Breast epithelium (tissue), 4 donors: ENCODE results near the gene MAP6D1. TPM values are rescaled to one million over a fixed set of nuclear protein-coding genes. Genes with fewer than 3 reads are reported as not detected.

ENCODE experiments used
- DNase-seq, 2 donors: peaks; one replicate each; pipeline ENCODE4 v3.0.0-alpha.2; 2019; ENCODE audit warnings: low spot score in 2 of 2
- H3K27ac ChIP-seq, 2 donors: fragments of 200-600 bp; sonication (generic) in 1 of 2; one replicate each; pipeline ENCODE4 v1.5.1; 2016 to 2019; ENCODE audit warnings: mild to moderate bottlenecking in 1 of 2
- H3K27me3 ChIP-seq, 2 donors: fragments of 200-600 bp; sonication (generic) in 1 of 2; one replicate each; pipeline versions ENCODE4 v1.5.1 to v1.6.0; 2017 to 2019; ENCODE audit warnings: control low read depth in 1 of 2, mild to moderate bottlenecking in 1 of 2
- H3K36me3 ChIP-seq: fragments of 200-600 bp; one replicate; pipeline ENCODE4 v1.5.1; 2019
- H3K4me1 ChIP-seq, 2 donors: fragments of 200-600 bp; sonication (generic); one replicate each; pipeline ENCODE4 v1.5.1; 2016 to 2019; ENCODE audit warnings: control low read depth in 1 of 2
- H3K4me3 ChIP-seq, 3 donors: fragments of 200-600 bp; sonication (generic); 1 replicate in 2 of 3; 2 replicates in 1 of 3; pipeline ENCODE4 v1.5.1; 2016 to 2019; ENCODE audit warnings: mild to moderate bottlenecking in 3 of 3, moderate library complexity in 2 of 3
- H3K9me3 ChIP-seq, 2 donors: fragments of 200-600 bp; sonication (generic) in 1 of 2; one replicate each; pipeline ENCODE4 v1.5.1; 2016 to 2019; ENCODE audit warnings: control low read depth in 1 of 2
- POLR2A ChIP-seq: fragments of 450-650 bp; IDR thresholded peaks from one replicate; pipeline ENCODE4 v1.6.1; 2016; ENCODE audit warnings: antibody characterized with exemption, mild to moderate bottlenecking, moderate library complexity
- POLR2AphosphoS5 ChIP-seq, 3 donors: sonication (generic); formaldehyde crosslinking; IDR thresholded peaks; one replicate each; pipeline ENCODE4 v1.6.1; 2017; ENCODE audit warnings: antibody characterized with exemption in 3 of 3
- intact Hi-C: fragments of 100-400 bp; cut with DNase I; formaldehyde crosslinking; loops from one replicate; pipeline ENCODE4 v1.15.1; 2023; ENCODE audit warnings: low total_unique reads
- total RNA-seq, 3 donors: library from RNA; depleted of rRNA; stranded (reverse); fragments of >200 nt; gene quantifications; one replicate each; pipeline ENCODE4 v1.1.0, GENCODE V29; 2016
- TF ChIP-seq, protein P1 (sequence below), 3 donors: fragments of 450-650 bp; IDR thresholded peaks; one replicate each; pipeline ENCODE4 v1.5.1; 2016 to 2017; ENCODE audit warnings: antibody characterized with exemption in 3 of 3, mild to moderate bottlenecking in 3 of 3, moderate library complexity in 3 of 3

The MAP6D1 gene
- total RNA-seq, 3 donors from 2014 or later, result 0.33 to 2.1 (median 1.8) TPM

DNA sequence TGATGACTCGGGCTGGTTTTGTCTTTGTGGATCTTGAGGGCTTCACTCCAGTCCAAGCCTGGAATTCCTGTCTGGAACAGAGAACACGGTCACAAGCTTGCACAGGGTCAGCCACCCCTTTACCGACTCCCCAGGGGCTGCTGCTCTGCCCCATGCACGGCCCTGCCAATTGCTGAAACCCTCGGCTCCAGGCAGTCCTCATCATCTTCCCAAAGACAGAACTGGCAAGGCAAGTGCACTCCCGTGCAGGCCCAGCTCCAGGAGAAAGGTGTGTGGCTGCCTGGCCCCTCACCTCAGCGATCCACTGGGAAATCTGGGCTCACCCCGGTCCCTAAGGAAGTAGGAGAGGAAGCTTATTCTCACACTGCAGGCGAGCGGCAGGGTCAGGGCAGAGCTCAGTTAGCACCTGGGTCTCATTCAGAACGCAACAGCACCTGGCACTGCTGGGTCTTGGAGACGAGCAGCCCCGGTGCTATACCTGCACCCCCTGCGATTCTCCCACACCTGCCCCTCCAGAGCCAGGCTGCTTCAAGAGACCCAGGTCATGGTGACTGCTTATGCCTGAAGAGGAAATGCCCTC, 7.2 kb downstream of the MAP6D1 start:
- Histone ChIP-seq H3K4me3 (no peak overlapping the region), H3K27ac (no peak overlapping the region), H3K4me1 (no peaks in the 10 kb centered on the region), H3K9me3 (no peaks in the 10 kb centered on the region), H3K27me3 (no peaks in the 10 kb centered on the region), H3K36me3 (no peaks in the 10 kb centered on the region)
- TF ChIP-seq, protein P1, sequence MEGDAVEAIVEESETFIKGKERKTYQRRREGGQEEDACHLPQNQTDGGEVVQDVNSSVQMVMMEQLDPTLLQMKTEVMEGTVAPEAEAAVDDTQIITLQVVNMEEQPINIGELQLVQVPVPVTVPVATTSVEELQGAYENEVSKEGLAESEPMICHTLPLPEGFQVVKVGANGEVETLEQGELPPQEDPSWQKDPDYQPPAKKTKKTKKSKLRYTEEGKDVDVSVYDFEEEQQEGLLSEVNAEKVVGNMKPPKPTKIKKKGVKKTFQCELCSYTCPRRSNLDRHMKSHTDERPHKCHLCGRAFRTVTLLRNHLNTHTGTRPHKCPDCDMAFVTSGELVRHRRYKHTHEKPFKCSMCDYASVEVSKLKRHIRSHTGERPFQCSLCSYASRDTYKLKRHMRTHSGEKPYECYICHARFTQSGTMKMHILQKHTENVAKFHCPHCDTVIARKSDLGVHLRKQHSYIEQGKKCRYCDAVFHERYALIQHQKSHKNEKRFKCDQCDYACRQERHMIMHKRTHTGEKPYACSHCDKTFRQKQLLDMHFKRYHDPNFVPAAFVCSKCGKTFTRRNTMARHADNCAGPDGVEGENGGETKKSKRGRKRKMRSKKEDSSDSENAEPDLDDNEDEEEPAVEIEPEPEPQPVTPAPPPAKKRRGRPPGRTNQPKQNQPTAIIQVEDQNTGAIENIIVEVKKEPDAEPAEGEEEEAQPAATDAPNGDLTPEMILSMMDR (IDR thresholded peaks at IDR 0.05), result no peak
- TF ChIP-seq POLR2AphosphoS5 (IDR thresholded peaks at IDR 0.05) (no peak), POLR2A (no peak)
- intact Hi-C loops, result no loop called here
- no peak for DNase-seq

DNA sequence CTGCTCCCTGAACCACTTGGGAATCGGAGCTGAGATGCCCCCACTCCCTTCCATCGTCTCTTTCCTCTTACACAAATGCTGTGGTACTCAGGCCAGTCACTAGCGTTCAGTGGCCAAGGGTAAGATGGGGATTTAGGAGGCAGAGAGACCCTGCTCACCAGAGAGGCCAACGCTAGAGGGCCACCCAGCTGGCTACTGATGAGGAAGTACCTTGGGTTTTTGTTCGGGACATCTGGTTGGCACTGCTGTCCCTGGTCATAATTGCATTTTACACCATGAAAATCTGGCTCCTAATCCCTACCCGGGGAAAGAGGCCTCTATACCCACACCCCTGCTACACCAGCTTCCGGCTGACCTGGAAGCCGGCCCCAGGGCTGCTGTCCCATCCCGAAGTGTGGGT, 7.7 kb downstream of the MAP6D1 start:
- no peaks in the 10 kb centered on the region for H3K27me3 ChIP-seq
- no peak for DNase-seq
- no peak overlapping the region for H3K27ac ChIP-seq
- H3K36me3 ChIP-seq, result no peaks in the 10 kb centered on the region
- TF ChIP-seq, protein P1 (IDR thresholded peaks at IDR 0.05), result no peak
- TF ChIP-seq POLR2AphosphoS5 (IDR thresholded peaks at IDR 0.05), result no peak
- TF ChIP-seq POLR2A, result no peak
- no peak overlapping the region for H3K4me3 ChIP-seq
- H3K4me1 ChIP-seq, result no peaks in the 10 kb centered on the region
- H3K9me3 ChIP-seq, result no peaks in the 10 kb centered on the region
- intact Hi-C loops, result no loop called here

DNA sequence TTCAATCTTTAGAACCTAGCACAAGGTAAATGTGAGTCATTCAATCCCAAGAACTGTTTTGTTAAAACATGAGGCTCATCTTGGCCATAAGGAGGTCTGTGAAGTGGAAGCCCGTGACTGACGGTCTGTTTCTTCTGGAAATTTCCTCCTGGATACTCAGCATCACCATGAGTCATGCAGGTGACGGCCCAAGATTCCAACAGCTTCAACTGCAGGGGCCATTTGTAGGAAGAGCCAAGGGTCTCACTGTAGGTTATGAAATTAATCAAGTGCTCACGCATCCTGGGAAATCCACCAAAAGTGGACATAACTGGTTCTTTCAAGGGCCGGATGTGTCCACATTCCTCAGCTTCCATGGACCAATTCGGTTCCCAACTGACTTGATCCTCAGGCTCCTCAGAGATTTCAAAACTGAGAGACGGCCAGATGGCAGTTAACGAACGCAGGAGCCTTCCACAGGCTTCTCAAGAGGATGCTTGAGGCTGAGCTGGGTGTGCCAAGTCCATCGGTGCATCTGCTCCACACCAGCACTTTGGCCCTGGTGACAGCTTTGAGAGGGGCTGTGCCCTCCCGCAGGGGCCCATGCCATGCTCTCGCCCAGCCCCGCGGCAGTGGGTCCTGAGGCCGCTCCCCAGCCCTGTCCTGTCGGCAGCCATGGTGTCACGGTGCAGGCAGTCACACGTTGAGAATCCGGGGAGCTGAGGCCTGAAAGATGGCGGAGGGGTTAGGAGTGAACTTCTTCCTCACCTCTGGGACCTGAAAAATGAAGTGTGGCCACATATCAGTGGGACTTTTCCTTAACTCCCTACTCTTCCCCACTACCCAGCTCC, 8.5 kb downstream of the MAP6D1 start:
- no peaks in the 10 kb centered on the region for H3K27me3 ChIP-seq
- intact Hi-C loops, result no loop called here
- no peak for DNase-seq
- TF ChIP-seq POLR2AphosphoS5 (IDR thresholded peaks at IDR 0.05) (no peak), POLR2A (no peak)
- TF ChIP-seq, protein P1 (IDR thresholded peaks at IDR 0.05), result no peak
- H3K36me3 ChIP-seq, result no peaks in the 10 kb centered on the region
- no peaks in the 10 kb centered on the region for H3K9me3 ChIP-seq
- no peak overlapping the region for H3K4me3 ChIP-seq
- no peaks in the 10 kb centered on the region for H3K4me1 ChIP-seq
- H3K27ac ChIP-seq, result no peak overlapping the region

DNA sequence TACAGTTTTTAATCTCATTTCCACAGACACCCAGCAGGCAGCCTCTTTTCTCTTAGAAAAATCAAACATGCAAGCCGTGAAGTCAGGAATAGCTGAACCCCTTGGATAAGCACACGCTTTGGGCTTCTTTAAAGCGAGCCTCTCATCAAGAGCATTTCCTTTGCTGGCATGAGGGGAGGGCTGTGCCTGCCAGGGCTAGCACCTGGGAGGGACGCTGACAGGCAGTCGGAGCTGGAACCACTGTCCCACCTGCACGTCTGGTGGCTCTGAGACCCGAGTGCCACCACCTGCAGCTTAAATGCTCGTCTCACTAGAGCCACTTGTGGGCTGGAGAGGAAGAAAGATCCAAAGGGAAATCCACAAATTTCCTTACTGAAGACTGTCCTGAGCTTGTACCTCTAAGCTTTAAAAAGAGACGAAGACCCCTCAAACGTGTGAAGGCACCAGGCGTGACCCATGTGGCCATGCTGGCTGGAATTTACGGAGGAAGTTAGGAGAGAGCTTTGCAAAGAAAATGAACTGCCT, 9.4 kb downstream of the MAP6D1 start:
- intact Hi-C loops, result no loop called here
- Histone ChIP-seq H3K27me3 (no peaks in the 10 kb centered on the region), H3K9me3 (no peaks in the 10 kb centered on the region), H3K36me3 (no peaks in the 10 kb centered on the region), H3K4me1 (no peaks in the 10 kb centered on the region), H3K4me3 (no peak overlapping the region), H3K27ac (no peak overlapping the region)
- DNase-seq, result no peak
- TF ChIP-seq, protein P1 (IDR thresholded peaks at IDR 0.05), result no peak
- no peak for TF ChIP-seq POLR2AphosphoS5 (IDR thresholded peaks at IDR 0.05)
- TF ChIP-seq POLR2A, result no peak

DNA sequence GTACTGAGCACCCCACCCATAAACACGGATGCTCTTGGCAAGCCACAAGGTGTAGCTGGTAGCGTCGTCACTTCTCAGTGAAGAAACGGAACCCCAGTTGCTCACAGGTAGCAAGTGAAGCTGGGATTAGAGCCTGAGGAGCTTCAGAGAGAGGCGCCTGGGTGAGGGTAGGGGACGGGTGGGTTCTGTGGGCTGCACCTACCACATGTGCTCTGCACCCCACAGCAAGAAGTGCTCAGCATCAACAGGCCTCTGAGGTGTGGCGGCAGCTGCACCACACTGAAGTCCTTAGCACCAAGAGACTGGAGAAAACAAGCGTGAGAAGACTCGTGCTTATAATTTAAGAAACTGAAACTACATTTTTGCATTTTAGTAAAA, 9.8 kb downstream of the MAP6D1 start:
- DNase-seq, result no peak
- Histone ChIP-seq H3K27me3 (no peaks in the 10 kb centered on the region), H3K9me3 (no peaks in the 10 kb centered on the region), H3K36me3 (no peaks in the 10 kb centered on the region), H3K4me3 (no peak overlapping the region), H3K4me1 (no peaks in the 10 kb centered on the region), H3K27ac (no peak overlapping the region)
- intact Hi-C loops, result no loop called here
- TF ChIP-seq POLR2AphosphoS5 (IDR thresholded peaks at IDR 0.05) (no peak), POLR2A (no peak)
- TF ChIP-seq, protein P1 (IDR thresholded peaks at IDR 0.05), result no peak
